Erythroblast (primary cell): ENCODE measurements around the gene CCDC187.

ENCODE experiments used
- GATA1 ChIP-seq: IDR thresholded peaks from 2 replicates; pipeline ENCODE4 v1.6.1; 2011; ENCODE audit warnings: low read depth, mild to moderate bottlenecking, control low read depth, low read length, moderate library complexity
- POLR2A ChIP-seq: IDR thresholded peaks from 2 replicates; pipeline ENCODE4 v1.6.1; 2011; ENCODE audit warnings: mild to moderate bottlenecking, low read length

- TF ChIP-seq POLR2A (no peak), GATA1 (no peak)
Observed at GRCh38 chr9:136311051-136312008, 7.4 kb upstream of the CCDC187 start.
